GM12873 (cell line): ENCODE results near the gene NKRF.

Source experiments
- CTCF ChIP-seq: IDR thresholded peaks from 2 replicates; pipeline ENCODE4 v1.5.1; 2012; ENCODE audit warnings: low read depth, mild to moderate bottlenecking, moderate library complexity, low read length, control low read depth; ENCODE audit not compliant: insufficient read depth; ENCODE audit errors: missing control alignments

NKRF gene

GRCh38 chrX:119574394-119575266, 31.6 kb downstream of the NKRF start, which contains the start of gene UBE2A:
TSS of gene UBE2A (plus strand) at chrX:119574563. CDS start at chrX:119574712, 149 bp downstream.
- no peak for TF ChIP-seq CTCF

GRCh38 chrX:119573840-119574393, 32.3 kb downstream of the NKRF start:
- no peak for TF ChIP-seq CTCF

GRCh38 chrX:119573222-119573621, 33.0 kb downstream of the NKRF start:
- no peak for TF ChIP-seq CTCF

GRCh38 chrX:119570351-119570835, 35.8 kb downstream of the NKRF start:
- TF ChIP-seq CTCF = no peak

- no peak for TF ChIP-seq CTCF
These were observed 41.0 kb downstream of the NKRF start, which contains the start of gene STEEP1 for GRCh38 chrX:119565107-119565663. TSS of gene STEEP1 (minus strand) at chrX:119565409. CDS start at chrX:119565355, 54 bp downstream.

- no peak for TF ChIP-seq CTCF
These were observed 53.7 kb downstream of the NKRF start for GRCh38 chrX:119552508-119552907.

GRCh38 chrX:119549327-119550016, 56.8 kb downstream of the NKRF start:
- TF ChIP-seq CTCF = no peak
